GM19468 (cell line): ENCODE data around the gene MYO6.

Experiments
- ATAC-seq: cut with Tn5 transposase; IDR thresholded peaks from one replicate; pipeline ENCODE4 v1.9.1; 2021; ENCODE audit warnings: mild to moderate bottlenecking, moderate library complexity, moderate number of reproducible peaks; ENCODE audit not compliant: unreplicated experiment; ENCODE audit errors: extremely low read depth

Gene MYO6

DNA sequence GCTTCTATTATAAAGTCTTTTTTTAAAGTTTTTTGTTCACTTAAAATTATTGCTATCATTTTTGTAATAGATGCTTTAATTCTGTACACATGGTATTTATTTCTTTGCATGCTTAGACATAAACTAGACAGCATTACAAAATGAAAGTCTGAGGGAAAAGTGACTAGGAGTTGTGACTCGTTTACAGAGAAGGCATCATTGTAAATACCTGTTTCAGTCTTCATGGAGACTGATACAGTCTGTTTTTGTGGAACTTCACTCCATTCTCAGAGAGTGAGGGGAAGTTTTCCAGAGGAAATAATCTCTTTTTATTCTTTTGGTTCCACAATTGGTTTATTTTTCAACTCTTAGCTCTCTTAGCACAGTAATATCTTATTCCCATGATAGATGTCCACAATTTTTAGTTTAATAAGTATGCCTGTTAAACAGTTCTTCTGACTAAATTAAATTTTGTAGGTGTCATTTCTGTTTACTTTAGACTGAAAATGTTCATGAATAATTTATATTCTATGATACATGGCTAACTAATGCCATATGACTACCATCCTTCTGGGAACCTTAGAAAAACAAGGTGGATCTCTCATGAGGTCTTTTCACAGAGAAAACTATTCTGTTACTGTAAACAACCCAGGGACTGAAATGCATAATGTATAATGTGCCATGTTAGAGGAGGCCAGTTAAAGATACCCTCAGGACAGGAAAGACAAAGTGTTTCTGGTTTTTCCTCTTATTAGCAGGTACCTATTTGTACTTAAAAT lies 69.2 kb downstream of the MYO6 start:
- ATAC-seq, result no peak

DNA sequence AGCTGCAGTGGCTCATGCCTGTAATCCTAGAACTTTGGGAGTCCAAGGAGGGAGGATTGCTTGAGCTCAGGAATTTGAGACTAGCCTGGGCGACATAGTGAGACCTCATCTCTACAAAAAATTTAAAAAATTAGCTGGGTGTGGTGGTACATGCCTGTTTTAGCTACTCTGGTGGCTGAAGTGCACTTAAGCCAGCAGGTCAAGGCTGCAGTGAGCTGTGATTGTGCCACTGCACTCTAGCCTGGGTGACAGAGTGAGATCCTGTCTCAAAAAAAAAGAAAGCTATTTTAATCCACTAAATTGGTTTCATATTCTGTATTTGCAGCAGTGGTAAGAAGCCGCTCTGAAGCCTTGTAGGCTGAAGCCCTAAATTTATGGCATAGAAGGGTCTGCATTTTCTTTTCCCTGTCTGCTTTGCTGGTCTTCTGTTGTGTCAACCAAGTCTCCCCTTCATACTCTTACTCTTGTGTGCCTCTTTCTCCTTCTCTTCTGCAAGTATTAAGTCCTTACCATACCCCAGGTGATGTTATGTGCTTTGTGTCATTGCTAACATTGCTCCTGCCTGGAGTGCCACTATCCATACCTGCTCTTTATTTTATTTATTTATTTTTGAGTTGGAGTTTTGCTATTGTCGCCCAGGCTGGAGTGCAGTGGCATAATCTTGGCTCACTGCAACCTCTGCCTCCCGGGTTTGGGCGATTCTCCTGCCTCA lies 70.9 kb downstream of the MYO6 start:
- no peak for ATAC-seq

DNA sequence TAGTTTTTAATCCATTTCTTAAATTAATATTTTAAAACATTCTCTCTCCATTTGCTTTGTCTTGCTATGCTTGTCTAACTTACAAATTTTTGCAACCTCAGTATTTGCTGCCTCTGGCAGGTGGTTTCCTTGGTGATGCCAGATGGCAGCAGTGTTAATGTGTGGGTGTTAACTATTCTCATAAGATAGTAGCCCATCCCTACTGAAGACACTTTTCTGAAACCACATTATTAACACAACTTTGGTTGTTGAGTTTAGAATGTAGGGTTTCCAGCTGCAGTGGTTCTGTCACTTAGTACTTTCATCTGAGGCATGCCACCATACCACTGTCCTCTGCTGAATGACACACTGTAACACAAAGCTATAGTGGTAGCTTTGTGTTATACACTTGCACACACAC lies 75.1 kb downstream of the MYO6 start:
- ATAC-seq, result peak; percentile 83

DNA sequence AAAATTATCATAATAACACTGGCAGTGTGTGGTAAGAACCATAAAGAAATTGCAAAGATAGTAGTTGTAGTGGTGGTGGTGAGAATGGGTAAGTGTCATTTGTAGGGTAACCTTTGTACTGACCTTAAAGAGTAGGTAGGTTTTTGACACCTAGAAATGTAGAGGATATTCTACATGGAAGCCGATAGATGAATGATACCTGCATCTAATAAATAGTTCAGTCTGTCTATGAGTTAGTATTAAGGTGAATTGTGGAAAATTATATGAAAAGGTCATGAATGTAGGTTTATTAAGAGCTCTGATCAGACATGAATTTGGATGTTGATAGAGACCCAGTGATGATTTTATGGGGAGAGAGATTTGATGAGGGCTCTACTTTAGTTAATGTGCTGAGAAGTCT lies 78.1 kb downstream of the MYO6 start:
- ATAC-seq, result no peak

GRCh38 chr6:75830959-75831885 lies 82.2 kb downstream of the MYO6 start:
- no peak for ATAC-seq

DNA sequence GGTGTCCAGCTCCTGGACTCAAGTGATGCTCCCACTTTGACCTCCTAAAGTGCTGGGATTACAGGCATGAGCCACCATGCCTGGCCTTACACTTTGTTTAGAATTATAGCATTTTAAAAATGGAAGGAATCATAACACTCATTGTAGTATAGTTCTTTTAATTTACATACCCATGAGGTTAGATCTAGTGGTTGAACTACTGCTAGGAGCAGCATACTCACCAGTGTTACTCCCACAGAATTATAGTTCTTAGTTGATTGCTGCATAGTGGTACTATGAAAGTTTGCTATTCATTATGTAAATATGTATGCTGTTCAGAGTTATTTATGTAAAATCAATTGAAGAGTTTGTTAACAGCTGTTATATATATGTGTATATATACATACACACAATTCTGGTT lies 85.4 kb downstream of the MYO6 start:
- no peak for ATAC-seq

DNA sequence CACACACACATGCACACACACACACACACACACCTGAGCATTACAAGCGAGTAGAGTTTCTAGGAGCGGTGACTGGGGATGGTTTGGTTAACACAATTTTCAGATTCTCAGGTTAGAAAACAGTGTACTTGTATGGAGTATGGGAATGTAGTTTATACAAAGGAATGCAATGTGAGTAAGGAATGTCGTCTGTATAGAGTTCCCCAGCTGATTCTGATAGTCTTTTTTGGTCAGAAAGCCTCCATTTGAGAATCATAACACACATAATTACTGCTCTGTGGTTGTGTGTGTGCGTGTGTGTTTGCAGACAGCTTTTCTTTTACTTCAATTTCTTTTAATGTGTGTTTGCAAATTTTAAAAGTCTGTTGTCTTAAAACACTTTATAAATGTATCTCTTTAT lies 93.2 kb downstream of the MYO6 start:
- ATAC-seq, result no peak

DNA sequence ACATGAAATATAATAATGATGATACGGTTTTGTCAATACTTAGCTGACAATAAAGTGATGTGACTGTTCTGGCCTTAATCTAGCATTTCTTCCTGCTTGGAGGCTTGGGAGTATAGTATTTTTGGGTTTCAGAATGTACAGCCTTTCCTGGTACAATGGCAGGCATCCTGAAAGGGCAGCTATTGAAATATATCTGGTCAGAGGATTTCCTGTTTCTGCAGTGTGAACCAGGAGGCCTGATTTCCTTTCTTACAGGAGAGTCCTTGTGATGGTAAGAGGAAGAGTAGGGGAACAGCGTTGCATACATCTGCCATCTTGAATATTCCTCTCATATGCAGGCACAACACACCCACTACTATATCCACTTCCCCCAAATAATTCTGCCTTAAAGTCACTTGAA lies 93.7 kb downstream of the MYO6 start:
- no peak for ATAC-seq

DNA sequence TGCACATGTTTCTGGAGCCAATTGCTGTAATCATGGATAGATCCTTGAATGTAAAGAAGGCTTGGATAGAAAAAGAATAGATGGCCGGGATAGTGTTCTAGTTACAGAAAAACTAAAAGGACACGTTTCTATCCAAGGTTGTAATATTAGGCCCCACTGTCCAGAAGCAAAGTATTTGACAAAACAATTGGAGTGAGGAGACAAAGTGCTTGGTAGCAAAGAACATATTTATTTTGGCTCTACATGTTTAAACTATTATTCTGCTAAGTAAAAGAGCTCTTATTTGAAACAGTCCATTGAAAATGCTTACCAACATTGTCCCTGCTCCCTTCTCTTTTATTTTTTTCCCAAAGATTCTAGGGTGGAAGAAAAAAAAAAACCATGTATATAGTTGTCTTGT lies 94.4 kb downstream of the MYO6 start:
- no peak for ATAC-seq

DNA sequence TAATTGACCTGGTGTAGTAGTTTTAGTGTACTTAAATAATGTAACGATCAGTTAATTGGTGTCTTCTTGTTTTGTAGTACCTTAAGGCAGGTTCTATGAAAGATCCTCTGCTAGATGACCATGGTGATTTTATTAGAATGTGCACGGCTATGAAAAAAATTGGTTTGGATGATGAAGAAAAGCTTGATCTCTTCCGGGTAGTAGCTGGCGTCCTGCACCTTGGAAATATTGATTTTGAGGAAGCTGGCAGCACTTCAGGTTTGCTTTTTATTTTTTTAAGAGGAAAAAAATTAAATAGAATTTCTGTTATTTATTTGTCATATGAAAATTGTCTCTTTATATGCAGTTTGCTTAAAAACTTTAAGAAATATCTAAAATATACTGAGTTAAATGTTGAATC lies 99.2 kb downstream of the MYO6 start:
- no peak for ATAC-seq

DNA sequence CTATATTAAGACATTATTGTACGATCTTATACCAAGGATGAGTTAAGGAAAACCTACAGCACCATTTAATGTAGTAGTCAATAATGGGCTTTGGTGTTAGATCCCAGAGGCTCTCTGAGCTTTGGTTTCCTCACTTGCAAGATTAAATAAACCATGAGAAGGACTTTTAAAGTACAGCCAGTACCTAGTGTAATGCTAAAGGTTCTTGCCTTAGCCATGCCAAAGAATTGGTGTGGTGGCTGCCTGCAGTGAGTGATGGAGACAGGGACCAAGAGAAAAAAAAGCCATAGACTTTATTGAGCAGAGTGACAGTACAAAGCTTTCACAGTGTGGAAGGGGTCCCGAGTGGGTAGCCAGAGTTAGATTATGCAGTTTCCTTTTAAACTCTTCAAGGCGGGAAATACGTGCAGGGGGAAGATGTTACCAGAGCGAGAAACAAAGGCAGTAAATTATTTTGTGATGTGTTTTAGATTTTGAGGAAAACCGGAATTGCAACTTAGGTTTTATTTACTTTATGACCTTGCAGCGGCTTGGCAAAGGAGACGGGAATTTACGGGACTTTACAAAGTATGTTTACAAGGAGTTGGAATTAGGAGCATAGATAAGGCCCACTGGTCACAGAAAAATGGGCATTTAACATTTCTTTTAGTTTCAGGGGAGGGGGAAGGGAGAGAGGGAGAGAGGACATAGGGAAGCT lies 100.4 kb downstream of the MYO6 start:
- no peak for ATAC-seq

DNA sequence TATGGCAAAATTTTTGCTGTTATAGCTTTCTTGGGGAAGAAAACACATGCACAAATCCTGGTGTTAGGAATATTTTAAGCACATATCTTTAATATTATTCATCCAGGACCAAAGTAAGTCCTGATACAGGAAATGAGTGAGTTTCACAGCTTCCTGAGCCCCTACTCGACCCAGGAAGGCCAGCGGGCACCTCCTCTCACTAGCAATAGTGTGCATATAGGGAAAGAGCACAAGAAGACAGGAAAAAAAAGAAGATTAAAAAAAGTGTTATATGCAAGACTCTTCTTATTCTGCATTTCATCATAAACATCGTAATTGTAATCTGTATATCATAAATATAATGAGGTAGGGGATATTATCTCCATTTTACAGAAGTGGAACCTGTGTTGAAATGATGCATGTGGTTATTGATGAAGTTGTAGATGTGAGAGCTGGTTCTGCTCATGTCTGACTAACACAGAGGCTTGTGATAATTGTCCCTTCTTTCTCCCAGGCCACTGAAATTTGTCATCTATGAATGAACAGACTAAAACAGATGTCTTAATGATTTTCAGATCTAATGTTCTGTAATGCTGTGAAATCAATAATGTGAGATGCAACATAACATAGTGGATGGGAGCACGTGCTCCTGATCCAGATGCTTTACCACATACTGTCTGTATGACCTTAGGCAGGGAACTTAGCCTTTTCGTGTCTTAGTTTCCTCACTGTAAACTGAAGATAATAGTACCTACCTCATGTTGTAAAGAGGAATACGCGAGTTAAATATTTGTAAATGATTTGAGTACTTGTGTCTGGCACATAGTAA lies 101.2 kb downstream of the MYO6 start:
- ATAC-seq, result no peak

- ATAC-seq, result no peak
These were observed 103.7 kb downstream of the MYO6 start for GRCh38 chr6:75852721-75853120.

DNA sequence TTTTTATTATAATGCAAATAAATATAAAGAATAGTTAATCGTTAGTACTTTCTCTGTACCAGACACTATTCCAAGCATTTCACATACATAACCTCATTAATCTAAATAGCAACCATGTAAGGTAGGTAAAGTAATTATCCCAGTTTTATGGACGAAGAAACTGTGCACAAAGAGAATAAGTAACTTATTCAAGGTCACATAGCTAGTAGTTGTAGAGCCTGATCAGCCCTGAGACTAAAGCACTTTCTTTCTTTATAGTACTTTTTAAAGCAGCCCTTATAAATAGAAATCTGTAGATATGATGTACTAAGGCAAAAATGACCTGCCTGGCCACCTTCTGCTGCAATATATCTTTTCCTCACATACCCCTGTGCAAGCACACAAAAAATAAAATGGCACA lies 104.8 kb downstream of the MYO6 start:
- ATAC-seq, result no peak

DNA sequence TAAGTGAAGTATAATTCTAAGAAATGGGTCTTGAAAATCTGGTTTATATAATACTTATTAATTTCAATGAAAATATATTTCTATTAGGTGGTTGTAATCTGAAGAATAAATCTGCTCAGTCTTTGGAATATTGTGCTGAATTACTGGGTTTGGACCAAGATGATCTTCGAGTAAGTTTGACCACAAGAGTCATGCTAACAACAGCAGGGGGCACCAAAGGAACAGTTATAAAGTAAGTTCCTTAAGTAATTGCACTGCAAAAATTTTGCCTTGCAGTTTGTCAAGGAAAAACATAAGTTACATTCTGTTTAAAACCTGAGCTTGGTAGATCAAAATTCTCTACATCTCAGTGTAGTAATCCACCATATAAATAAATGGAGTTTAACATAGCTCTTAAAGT lies 106.0 kb downstream of the MYO6 start:
- no peak for ATAC-seq

DNA sequence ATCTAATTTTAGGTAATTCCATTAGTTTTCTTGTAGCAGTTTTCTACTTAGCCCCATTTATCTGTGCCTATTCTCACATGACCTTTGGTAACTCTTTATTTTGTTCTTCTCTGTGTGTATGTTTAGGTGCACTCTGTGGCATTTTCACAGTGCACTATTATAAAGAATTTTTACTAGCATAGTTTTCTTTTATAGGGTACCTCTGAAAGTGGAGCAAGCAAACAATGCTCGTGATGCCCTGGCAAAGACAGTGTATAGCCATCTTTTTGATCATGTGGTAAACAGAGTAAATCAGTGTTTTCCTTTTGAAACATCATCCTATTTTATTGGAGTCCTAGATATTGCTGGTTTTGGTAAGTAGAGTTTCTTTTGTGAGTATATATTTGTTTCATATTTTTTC lies 107.9 kb downstream of the MYO6 start:
- ATAC-seq, result no peak

GRCh38 chr6:75863001-75863400 lies 114.0 kb downstream of the MYO6 start:
- no peak for ATAC-seq

GRCh38 chr6:75863784-75864183 lies 114.7 kb downstream of the MYO6 start:
- ATAC-seq, result no peak

GRCh38 chr6:75864446-75864845 lies 115.4 kb downstream of the MYO6 start:
- no peak for ATAC-seq

GRCh38 chr6:75870389-75870788 lies 121.3 kb downstream of the MYO6 start:
- ATAC-seq, result no peak
